Loucy (cell line): ENCODE data around the gene SPATA33.

Source experiments
- H2AFZ ChIP-seq: fragments of 200-600 bp; sonication (generic); 2 replicates; pipeline ENCODE4 v1.6.0; 2016; ENCODE audit warnings: antibody characterized with exemption, mild to moderate bottlenecking, low read length, moderate library complexity
- H3F3A ChIP-seq: fragments of 200-600 bp; 2 replicates; pipeline ENCODE4 v1.6.0; 2016; ENCODE audit warnings: antibody characterized with exemption, low read depth, mild to moderate bottlenecking
- H3K27me3 ChIP-seq: fragments of 200-600 bp; sonication (generic); 2 replicates; pipeline ENCODE4 v1.6.1; 2014; ENCODE audit warnings: low read length, mild to moderate bottlenecking; ENCODE audit not compliant: insufficient read depth, poor library complexity, severe bottlenecking
- H3K36me3 ChIP-seq: fragments of 200-600 bp; sonication (generic); 2 replicates; pipeline ENCODE4 v1.6.1; 2016; ENCODE audit warnings: low read length; ENCODE audit not compliant: insufficient read depth
- H3K4me1 ChIP-seq: fragments of 200-600 bp; sonication (generic); 2 replicates; pipeline ENCODE4 v1.5.1; 2014; ENCODE audit warnings: low read length, mild to moderate bottlenecking; ENCODE audit not compliant: insufficient read depth, poor library complexity, severe bottlenecking
- H3K4me2 ChIP-seq: fragments of 200-600 bp; sonication (generic); 2 replicates; pipeline ENCODE4 v1.6.0; 2014; ENCODE audit warnings: antibody characterized with exemption, low read length, low read depth, mild to moderate bottlenecking; ENCODE audit not compliant: poor library complexity, severe bottlenecking
- H3K4me3 ChIP-seq: fragments of 200-600 bp; sonication (generic); 2 replicates; pipeline ENCODE4 v1.5.1; 2014; ENCODE audit warnings: low read length, mild to moderate bottlenecking, mixed read lengths; ENCODE audit not compliant: poor library complexity, severe bottlenecking
- H3K79me2 ChIP-seq: fragments of 200-600 bp; sonication (generic); 2 replicates; pipeline ENCODE4 v1.6.1; 2014; ENCODE audit warnings: low read length; ENCODE audit not compliant: insufficient read depth
- H3K9ac ChIP-seq: fragments of 200-600 bp; sonication (generic); 2 replicates; pipeline ENCODE4 v1.6.0; 2014; ENCODE audit warnings: mild to moderate bottlenecking, low read depth, low read length, moderate library complexity; ENCODE audit not compliant: poor library complexity, severe bottlenecking
- H3K9me2 ChIP-seq: fragments of 200-600 bp; sonication (generic); replicated peaks from 2 replicates; pipeline ENCODE4 v1.6.1; 2016; ENCODE audit warnings: low read depth, low read length, mixed read lengths
- H3K9me3 ChIP-seq: fragments of 200-600 bp; sonication (generic); 2 replicates; pipeline ENCODE4 v1.6.1; 2014; ENCODE audit warnings: mild to moderate bottlenecking, antibody characterized with exemption, low read length, low read depth; ENCODE audit not compliant: insufficient read depth
- H4K20me1 ChIP-seq: fragments of 200-600 bp; sonication (generic); 2 replicates; pipeline ENCODE4 v1.6.0; 2014; ENCODE audit warnings: antibody characterized with exemption, low read length, mild to moderate bottlenecking; ENCODE audit not compliant: insufficient read depth, poor library complexity, severe bottlenecking
- CTCF ChIP-seq: fragments of 200-600 bp; sonication (generic); conservative IDR thresholded peaks from 2 replicates; pipeline ENCODE4 v1.5.1; 2014; ENCODE audit warnings: mild to moderate bottlenecking, antibody characterized with exemption, low read length
- EZH2phosphoT487 ChIP-seq: fragments of 200-600 bp; IDR thresholded peaks from 2 replicates; pipeline ENCODE4 v1.6.1; 2018; ENCODE audit warnings: antibody characterized with exemption, mild to moderate bottlenecking, moderate library complexity, borderline replicate concordance

Gene SPATA33

DNA sequence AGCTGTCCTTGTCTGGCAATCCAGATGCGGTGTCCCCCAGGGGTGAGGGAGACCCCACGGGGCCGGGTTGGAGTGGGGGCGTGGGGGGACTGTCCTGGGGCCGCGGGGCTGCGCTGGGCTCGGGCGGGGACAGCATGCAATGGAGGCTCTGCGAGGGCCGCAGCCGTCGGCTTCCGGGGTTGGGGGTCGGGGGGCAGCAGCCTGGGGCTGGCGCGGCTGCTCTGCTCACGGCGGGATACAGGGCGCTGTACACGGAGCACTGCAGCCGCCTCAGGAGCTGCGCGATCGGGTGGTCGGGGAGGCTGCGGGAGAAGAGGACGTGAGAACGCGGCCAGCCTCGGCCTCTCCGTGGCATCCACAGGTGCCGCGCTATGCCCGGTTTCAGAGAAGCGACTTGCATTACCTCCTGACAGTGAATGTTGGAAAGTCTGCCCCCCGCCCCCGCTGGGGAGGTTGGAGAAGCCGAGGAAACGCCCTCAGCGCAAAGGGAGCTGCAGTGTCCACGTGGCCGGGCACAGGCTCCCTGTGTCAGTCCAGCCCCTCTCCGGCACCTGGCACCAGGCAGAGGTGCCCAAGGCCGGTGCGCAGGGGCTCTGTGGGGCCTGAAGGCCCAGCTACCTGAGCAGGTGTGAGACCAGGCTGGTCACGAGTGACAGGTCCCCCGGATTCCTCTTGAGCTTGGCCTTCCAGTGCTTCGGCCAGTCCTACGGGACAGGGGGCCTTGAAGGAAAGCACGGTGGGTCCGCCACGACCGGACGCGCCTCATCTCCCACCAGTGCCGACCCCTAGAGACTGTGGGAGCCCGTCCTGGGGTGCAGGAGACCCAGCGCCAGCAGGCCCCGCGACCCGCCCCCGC is 53.3 kb downstream of the SPATA33 start:
- no peak overlapping the region for H2AFZ ChIP-seq
- H3K9me2 ChIP-seq: no peaks in the 10 kb centered on the region
- no peaks in the 10 kb centered on the region for H4K20me1 ChIP-seq
- no peaks in the 10 kb centered on the region for H3K9me3 ChIP-seq
- H3K36me3 ChIP-seq: no peaks in the 10 kb centered on the region
- no peak overlapping the region for H3K4me3 ChIP-seq
- no peaks in the 10 kb centered on the region for H3F3A ChIP-seq
- TF ChIP-seq EZH2phosphoT487 (no peak), CTCF (no peak)
- no peaks in the 10 kb centered on the region for H3K4me1 ChIP-seq
- H3K27me3 ChIP-seq: no peaks in the 10 kb centered on the region
- H3K79me2 ChIP-seq: no peaks in the 10 kb centered on the region
- no peak overlapping the region for H3K4me2 ChIP-seq
- no peak overlapping the region for H3K9ac ChIP-seq

DNA sequence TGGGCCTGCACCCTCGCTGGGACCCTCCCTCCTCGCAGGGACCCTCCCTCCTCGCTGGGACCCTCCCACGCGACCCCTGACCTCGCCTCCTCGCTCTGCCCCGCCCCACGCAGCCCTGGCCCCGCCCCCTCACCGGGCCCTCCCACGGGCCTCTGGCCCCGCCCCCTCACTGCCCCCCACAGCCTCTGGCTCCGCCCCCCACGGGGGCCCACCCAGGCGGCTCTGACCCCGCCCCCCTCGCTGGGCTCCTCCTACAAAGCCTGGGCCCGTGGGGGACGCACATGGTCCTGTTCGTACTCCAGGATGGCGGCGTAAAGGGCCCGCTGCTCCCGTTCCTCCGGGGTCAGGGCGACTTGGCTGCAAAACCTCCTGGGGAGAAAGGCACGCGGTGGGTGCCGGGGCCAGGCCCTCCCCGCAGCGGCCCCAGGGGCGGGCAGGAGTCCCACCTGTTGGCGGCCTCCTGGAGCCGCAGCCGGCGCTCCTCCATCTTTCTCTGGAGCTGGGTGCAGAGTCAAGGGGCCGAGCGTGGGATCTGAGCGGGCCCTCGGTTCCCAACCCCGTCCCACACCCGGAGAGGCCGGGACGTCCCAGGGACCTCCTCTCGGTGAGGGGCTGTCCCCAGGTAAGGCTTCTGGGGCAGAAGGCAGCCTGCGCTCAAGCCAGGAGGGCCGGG is 54.1 kb downstream of the SPATA33 start:
- no peak overlapping the region for H3K4me2 ChIP-seq
- no peaks in the 10 kb centered on the region for H3F3A ChIP-seq
- H3K4me1 ChIP-seq: no peaks in the 10 kb centered on the region
- H3K4me3 ChIP-seq: no peak overlapping the region
- H3K79me2 ChIP-seq: no peaks in the 10 kb centered on the region
- no peaks in the 10 kb centered on the region for H3K36me3 ChIP-seq
- H3K9me2 ChIP-seq: no peaks in the 10 kb centered on the region
- H3K9ac ChIP-seq: no peak overlapping the region
- no peak overlapping the region for H2AFZ ChIP-seq
- TF ChIP-seq EZH2phosphoT487 (no peak), CTCF (no peak)
- H3K9me3 ChIP-seq: no peaks in the 10 kb centered on the region
- no peaks in the 10 kb centered on the region for H4K20me1 ChIP-seq
- H3K27me3 ChIP-seq: no peaks in the 10 kb centered on the region

DNA sequence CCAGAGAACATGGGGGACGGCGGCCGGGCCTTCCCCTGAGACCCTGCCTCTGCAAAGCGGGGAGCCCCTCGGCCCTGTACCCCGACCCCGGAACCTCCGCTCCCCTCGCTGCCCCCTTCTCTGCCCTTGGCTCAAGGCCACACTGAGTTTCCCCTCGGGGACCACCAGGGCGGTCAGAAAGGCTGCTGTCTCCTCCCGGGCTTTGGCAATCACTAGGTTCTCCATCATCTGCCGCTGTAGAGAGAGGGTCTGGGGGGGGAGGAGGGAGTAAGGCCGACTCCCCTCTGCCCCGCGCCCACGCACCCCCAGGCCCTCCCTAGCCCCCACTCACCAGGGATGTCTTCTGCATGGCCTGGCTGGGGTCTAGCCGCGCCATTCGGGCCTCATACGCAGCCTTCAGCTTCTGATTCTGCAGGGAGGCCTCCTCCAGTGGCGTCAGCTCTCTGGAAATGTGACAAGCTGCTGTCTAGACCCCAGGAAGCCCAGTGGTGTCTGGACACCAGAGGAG is 54.7 kb downstream of the SPATA33 start:
- Histone ChIP-seq H4K20me1 (no peaks in the 10 kb centered on the region), H3K4me2 (no peak overlapping the region), H3K4me3 (no peak overlapping the region), H3K9me3 (no peaks in the 10 kb centered on the region), H3K27me3 (no peaks in the 10 kb centered on the region), H3K9ac (no peak overlapping the region), H3K4me1 (no peaks in the 10 kb centered on the region), H3K79me2 (no peaks in the 10 kb centered on the region), H3K36me3 (no peaks in the 10 kb centered on the region), H2AFZ (no peak overlapping the region), H3K9me2 (no peaks in the 10 kb centered on the region), H3F3A (no peaks in the 10 kb centered on the region)
- TF ChIP-seq EZH2phosphoT487 (no peak), CTCF (no peak)
